Testis (tissue), 3 donors: ENCODE measurements around the gene LRWD1. TPM values are rescaled to one million over a fixed set of nuclear protein-coding genes. Genes with fewer than 3 reads are reported as not detected.

Experiments
- DNase-seq: peaks from one replicate; pipeline ENCODE4 v3.0.0-alpha.2; 2019
- H3K27ac ChIP-seq, 2 donors: fragments of 200-600 bp; sonication (generic); one replicate each; pipeline ENCODE4 v1.5.1; 2019
- H3K27me3 ChIP-seq: fragments of 200-600 bp; sonication (generic); one replicate; pipeline ENCODE4 v1.5.1; 2019
- H3K36me3 ChIP-seq: fragments of 200-600 bp; sonication (generic); one replicate; pipeline ENCODE4 v1.5.1; 2017; ENCODE audit warnings: low read depth; ENCODE audit errors: missing control alignments
- H3K4me1 ChIP-seq: fragments of 200-600 bp; sonication (generic); one replicate; pipeline ENCODE4 v1.5.1; 2019
- H3K4me3 ChIP-seq, 2 donors: fragments of 200-600 bp; sonication (generic); one replicate each; pipeline ENCODE4 v1.5.1; 2017 to 2019
- H3K9me3 ChIP-seq: fragments of 200-600 bp; sonication (generic); one replicate; pipeline ENCODE4 v1.5.1; 2017
- CTCF ChIP-seq, 3 experiments: fragments of 450-650 bp in 2 of 3; fragments of 200-600 bp in 1 of 3; sonication (generic) in 1 of 3; IDR thresholded peaks; one replicate each; pipeline ENCODE4 v1.5.1; 2016 to 2019; ENCODE audit warnings: antibody characterized with exemption in 3 of 3, mild to moderate bottlenecking in 2 of 3, moderate library complexity in 1 of 3
- POLR2A ChIP-seq: fragments of 450-650 bp; IDR thresholded peaks from one replicate; pipeline ENCODE4 v1.6.1; 2017; ENCODE audit warnings: antibody characterized with exemption, mild to moderate bottlenecking, moderate library complexity
- WGBS, 2 donors: methylation state at CpG; one replicate each; pipeline ENCODE4 v1.1.5; 2018; 5-methylcytosine and 5-hydroxymethylcytosine counted together
- intact Hi-C: fragments of 100-400 bp; cut with DNase I; formaldehyde crosslinking; loops from one replicate; pipeline ENCODE4 v1.15.1; 2023; ENCODE audit warnings: low total_unique reads
- polyA plus RNA-seq: library from polyadenylated mRNA; stranded (reverse); fragments of 350-450 nt; fragmentation: Illumina TruSeq; extraction: RNeasy Lipid Tissue Mini Kit (QIAGEN cat#74804); gene quantifications from one replicate; pipeline ENCODE4 v1.2.3, GENCODE V29; 2014; ENCODE audit warnings: low read depth, low replicate concordance; ENCODE audit not compliant: insufficient read depth
- total RNA-seq, 2 donors: library from RNA; depleted of rRNA; stranded (reverse); fragments of >200 nt; gene quantifications; one replicate each; pipeline ENCODE4 v1.2.3, GENCODE V29; 2016

Gene LRWD1
- total and polyA plus RNA-seq, 3 donors from 2014 or later: 221 to 540 (median 350) TPM

GRCh38 chr7:102467581-102468477 lies 3.0 kb downstream of the LRWD1 start:
- Histone ChIP-seq H3K27ac (no peak overlapping the region), H3K4me1 (peaks cover 21% of the 10 kb centered on the region), H3K27me3 (no peaks in the 10 kb centered on the region), H3K9me3 (no peaks in the 10 kb centered on the region), H3K36me3 (no peaks in the 10 kb centered on the region), H3K4me3 (no peak overlapping the region)
- TF ChIP-seq CTCF (IDR thresholded peaks at IDR 0.05) (no peak), POLR2A (no peak)
- DNase-seq: no peak
- intact Hi-C loops: no loop called here
- WGBS, 2 donors: 79 to 91% methylated on average over 12 to 24 of the region's 24 CpGs

DNA sequence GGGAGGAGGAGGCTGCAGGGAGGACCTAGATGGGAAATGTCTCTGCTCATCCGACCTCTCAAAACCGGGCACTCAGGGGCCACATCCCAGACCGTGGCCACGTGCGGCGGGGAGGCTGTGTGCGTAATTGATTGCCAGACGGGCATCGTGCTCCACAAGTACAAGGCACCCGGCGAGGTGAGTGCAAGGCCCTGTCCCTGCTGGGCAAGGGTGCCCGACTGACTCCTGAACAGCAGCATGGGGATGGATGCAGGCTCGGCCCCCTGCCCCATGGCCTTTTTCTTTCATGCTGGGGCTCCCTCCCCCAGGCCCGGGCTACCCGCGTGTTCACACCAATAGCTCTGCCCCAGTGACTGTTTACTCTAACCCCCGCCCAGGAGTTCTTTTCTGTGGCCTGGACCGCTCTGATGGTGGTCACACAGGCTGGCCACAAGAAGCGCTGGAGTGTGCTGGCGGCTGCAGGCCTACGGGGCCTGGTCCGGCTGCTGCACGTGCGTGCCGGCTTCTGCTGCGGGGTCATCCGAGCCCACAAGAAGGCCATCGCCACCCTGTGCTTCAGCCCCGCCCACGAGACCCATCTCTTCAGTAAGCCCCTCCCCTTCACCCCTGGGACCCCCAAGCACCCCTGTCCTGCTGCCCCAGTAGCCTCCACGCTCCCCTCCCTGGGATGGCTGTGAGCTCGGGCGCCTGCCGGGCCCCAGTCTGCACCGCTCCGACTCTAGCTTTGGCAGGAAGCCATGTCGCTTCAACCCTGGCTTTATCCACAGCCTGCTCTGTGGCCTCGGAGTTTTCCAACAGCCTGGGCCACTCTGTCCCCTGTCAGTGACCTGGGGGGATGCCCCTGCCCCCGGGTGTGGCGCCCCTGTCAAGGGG lies 3.9 kb downstream of the LRWD1 start:
- TF ChIP-seq CTCF (IDR thresholded peaks at IDR 0.05) (no peak), POLR2A (no peak)
- Histone ChIP-seq H3K9me3 (no peaks in the 10 kb centered on the region), H3K4me1 (peaks cover 19% of the 10 kb centered on the region), H3K27me3 (no peaks in the 10 kb centered on the region), H3K4me3 (no peak overlapping the region), H3K27ac (no peak overlapping the region), H3K36me3 (no peaks in the 10 kb centered on the region)
- no peak for DNase-seq
- WGBS, 2 donors: 79 to 95% methylated on average over 16 to 39 of the region's 40 CpGs
- intact Hi-C loops: no loop called here

DNA sequence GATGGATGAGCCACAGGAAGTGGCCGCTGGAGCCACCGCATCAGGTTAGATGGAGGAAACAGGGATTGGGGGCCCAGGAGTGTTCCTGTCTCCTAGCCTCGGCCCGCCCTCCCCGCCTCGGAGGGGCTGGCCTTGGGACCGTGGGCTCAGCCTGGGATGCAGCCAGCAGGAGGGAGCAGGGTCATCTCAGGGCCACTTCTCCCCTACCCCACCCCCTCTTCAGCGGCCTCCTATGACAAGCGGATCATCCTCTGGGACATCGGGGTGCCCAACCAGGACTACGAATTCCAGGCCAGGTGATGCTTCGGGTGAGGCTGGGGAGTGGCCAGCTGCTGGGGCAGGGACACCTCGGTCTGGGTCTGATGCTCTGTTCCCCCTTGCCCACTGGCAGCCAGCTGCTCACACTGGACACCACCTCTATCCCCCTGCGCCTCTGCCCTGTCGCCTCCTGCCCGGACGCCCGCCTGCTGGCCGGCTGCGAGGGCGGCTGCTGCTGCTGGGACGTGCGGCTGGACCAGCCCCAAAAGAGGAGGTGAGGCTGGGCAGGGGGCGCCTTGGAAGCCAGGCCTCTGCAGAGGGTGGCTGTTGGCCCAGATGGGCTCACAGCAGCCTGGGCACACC lies 4.7 kb downstream of the LRWD1 start:
- 87 to 96% methylated on average over 9 to 23 of the region's 24 CpGs for WGBS, 2 donors
- Histone ChIP-seq H3K27ac (no peak overlapping the region), H3K9me3 (no peaks in the 10 kb centered on the region), H3K4me1 (peaks cover 13% of the 10 kb centered on the region), H3K36me3 (no peaks in the 10 kb centered on the region), H3K27me3 (no peaks in the 10 kb centered on the region), H3K4me3 (no peak overlapping the region)
- intact Hi-C loops: no loop called here
- DNase-seq: no peak
- TF ChIP-seq CTCF (IDR thresholded peaks at IDR 0.05): no peak
- no peak for TF ChIP-seq POLR2A

DNA sequence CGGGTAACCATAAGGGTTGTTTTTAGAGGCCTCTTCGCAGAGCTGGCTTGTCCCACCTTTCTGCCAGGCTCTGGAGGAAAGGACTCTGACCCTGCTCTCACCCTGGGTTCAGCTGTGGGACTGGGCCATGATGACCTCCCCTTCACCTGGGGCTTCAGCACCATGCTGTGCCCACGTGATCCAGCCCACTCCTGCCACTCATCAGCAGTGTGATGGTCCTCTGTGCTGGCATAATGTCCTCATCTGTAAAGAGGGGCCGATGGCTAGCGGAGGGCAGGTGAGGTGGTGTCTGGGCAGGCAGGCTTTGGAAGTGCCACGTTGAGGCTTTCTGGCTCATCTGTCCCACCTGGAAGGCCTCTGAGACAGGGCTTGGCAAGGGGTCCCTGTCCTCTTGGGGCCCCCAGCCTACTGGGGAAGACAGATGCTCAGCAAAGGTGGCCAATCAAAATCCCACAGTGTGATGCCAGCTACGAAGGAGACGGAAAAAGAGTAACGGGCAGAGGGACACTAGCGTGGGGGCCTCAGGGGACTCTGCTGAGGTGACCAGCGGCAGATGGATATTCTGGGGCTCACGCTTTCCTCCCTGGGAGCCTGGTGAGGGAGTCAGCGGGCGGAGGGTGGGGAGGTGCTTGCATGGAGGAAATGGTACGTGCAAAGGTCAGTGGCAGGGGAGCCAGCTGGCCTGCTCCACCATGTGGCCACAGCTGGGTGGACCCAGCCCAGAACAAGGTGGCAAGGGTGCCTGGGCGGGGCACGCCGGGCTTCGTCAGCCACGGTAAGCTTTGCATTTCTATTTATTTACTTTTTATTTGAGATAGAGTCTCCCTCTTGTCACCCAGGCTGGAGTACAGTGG lies 5.4 kb downstream of the LRWD1 start:
- Histone ChIP-seq H3K27ac (no peak overlapping the region), H3K36me3 (no peaks in the 10 kb centered on the region), H3K4me3 (no peak overlapping the region), H3K9me3 (no peaks in the 10 kb centered on the region), H3K27me3 (no peaks in the 10 kb centered on the region), H3K4me1 (peaks cover 13% of the 10 kb centered on the region)
- TF ChIP-seq POLR2A (no peak), CTCF (IDR thresholded peaks at IDR 0.05) (no peak)
- intact Hi-C loops: no loop called here
- 75 to 91% methylated on average over 18 to 20 of the region's 20 CpGs for WGBS, 2 donors
- DNase-seq: no peak
